22Rv1 (cell line): Measurements from ENCODE around the gene AP1M1.

Source experiments
- ZFX ChIP-seq: fragments of 450-650 bp; IDR thresholded peaks from 2 replicates; pipeline ENCODE4 v1.6.1; 2017; ENCODE audit warnings: antibody characterized with exemption, borderline replicate concordance
- TF ChIP-seq, protein P1 (sequence below): fragments of 450-650 bp; IDR thresholded peaks from 2 replicates; pipeline ENCODE4 v1.5.1; 2017; ENCODE audit warnings: mild to moderate bottlenecking

DNA sequence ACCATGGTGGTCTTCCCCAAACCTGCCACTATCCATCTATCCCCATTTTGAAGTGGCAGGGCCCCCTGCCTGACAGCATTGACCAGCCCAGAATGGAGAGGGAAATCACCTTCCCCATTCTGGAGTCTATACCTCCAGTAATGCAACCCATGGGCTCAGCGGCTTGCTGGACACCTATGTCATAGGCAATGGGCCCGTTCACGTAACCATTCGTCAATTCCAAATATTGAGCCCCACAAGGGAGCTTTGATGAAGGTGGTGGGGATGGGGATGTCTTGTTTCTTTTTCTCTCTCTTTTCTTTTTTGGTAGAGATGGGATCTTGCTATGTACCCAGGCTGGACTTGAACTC lies 63.1 kb downstream of the AP1M1 start:
- TF ChIP-seq, protein P1, sequence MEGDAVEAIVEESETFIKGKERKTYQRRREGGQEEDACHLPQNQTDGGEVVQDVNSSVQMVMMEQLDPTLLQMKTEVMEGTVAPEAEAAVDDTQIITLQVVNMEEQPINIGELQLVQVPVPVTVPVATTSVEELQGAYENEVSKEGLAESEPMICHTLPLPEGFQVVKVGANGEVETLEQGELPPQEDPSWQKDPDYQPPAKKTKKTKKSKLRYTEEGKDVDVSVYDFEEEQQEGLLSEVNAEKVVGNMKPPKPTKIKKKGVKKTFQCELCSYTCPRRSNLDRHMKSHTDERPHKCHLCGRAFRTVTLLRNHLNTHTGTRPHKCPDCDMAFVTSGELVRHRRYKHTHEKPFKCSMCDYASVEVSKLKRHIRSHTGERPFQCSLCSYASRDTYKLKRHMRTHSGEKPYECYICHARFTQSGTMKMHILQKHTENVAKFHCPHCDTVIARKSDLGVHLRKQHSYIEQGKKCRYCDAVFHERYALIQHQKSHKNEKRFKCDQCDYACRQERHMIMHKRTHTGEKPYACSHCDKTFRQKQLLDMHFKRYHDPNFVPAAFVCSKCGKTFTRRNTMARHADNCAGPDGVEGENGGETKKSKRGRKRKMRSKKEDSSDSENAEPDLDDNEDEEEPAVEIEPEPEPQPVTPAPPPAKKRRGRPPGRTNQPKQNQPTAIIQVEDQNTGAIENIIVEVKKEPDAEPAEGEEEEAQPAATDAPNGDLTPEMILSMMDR = no peak
- no peak for TF ChIP-seq ZFX
